Mucosa of gallbladder (tissue), 1 donor: ENCODE data around the gene WASHC1. TPM values are rescaled to one million over a fixed set of nuclear protein-coding genes. Genes with fewer than 3 reads are reported as not detected.
"Not testable (repeated sequence)": the region's sequence is repeated elsewhere in the genome, so short reads cannot be mapped to it uniquely, and the experiment has no call there.

Experiments
- DNase-seq: peaks from one replicate; pipeline ENCODE4 v3.0.0-alpha.2; 2020; ENCODE audit warnings: low spot score
- total RNA-seq: library from RNA; stranded (reverse); gene quantifications from one replicate; pipeline ENCODE4 v1.2.1, GENCODE V29; 2021
- donor health status: DM: no; HTN: no; CAD: no.

The WASHC1 gene, protein sequence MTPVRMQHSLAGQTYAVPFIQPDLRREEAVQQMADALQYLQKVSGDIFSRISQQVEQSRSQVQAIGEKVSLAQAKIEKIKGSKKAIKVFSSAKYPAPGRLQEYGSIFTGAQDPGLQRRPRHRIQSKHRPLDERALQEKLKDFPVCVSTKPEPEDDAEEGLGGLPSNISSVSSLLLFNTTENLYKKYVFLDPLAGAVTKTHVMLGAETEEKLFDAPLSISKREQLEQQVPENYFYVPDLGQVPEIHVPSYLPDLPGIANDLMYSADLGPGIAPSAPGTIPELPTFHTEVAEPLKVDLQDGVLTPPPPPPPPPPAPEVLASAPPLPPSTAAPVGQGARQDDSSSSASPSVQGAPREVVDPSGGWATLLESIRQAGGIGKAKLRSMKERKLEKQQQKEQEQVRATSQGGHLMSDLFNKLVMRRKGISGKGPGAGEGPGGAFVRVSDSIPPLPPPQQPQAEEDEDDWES
- 17.7 TPM for total RNA-seq

DNA sequence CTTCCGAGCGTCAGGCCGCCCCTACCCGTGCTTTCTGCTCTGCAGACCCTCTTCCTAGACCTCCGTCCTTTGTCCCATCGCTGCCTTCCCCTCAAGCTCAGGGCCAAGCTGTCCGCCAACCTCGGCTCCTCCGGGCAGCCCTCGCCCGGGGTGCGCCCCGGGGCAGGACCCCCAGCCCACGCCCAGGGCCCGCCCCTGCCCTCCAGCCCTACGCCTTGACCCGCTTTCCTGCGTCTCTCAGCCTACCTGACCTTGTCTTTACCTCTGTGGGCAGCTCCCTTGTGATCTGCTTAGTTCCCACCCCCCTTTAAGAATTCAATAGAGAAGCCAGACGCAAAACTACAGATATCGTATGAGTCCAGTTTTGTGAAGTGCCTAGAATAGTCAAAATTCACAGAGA lies at the start of gene WASHC1:
TSS of gene WASHC1 (minus strand) at position 101 of the 400 bp plus-strand sequence. CDS start 4,457 bp downstream, outside the sequence.
- DNase-seq, result not testable (repeated sequence)

DNA sequence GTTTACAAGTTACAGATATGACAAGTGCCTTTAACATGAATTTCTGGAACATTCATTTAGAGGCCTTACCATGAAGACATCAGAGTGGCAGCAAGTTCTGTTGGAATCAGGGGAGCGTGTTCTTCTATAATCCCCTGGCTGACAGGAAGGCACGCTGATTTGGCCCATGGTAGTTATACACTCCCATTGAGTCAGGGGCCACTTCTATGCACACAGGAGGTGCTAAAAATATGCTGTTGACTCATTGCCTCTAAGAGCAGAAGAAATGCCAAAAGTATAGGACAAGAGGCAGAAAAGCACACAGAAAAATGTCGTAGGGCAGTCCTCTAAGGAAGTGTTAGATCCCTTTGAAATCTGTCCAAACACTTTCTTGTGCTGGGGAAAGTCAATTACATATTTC lies 49.1 kb upstream of the WASHC1 start:
- DNase-seq, result not testable (repeated sequence)

DNA sequence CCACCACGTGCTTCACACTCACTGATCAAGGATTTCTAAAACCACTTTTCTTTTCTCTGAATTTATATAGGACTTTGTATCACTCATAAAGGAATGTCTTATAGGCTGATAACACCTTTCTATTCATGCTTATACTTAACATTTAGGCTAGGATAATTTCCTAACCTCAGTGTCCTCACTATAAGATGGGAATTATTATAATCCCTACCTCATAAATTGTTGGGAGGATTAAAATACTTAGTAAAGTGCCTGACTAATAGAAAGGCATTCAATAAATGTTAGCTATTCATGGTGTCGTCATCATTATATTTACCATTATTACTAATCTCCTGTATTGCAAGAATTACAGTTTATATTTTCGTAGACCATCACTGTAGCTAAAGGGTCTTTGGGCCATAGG lies 47.1 kb upstream of the WASHC1 start:
- not testable (repeated sequence) for DNase-seq

DNA sequence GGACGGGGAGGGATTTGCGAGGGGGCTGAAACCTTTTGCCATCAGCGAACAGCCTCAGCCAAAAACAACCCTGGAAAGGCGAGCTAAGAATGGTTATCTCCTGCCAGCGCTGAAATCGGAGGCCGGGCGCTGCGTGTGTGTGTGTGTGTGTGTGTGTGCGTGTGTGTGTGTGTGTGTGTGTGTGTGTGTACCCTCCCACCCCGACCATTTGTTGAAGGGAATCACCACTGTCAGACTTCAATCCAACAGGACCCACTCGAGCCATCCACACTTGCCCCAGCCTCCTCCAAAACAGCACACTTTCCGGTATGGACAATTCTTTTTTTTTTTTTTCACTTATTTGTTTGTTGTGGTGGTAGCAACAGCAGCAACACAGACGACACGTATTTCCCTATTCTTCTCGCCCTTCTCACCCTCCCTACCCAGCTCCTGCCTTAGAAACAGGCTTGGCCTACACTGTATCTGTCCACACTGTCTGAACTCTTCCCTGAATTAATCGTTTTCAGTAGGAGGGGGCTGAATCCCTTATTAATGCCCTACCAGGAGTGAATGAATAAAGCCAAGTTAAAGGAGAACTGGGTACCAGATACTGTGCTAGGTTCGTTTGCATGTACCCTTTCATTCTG lies 44.8 kb upstream of the WASHC1 start:
- DNase-seq, result not testable (repeated sequence)

DNA sequence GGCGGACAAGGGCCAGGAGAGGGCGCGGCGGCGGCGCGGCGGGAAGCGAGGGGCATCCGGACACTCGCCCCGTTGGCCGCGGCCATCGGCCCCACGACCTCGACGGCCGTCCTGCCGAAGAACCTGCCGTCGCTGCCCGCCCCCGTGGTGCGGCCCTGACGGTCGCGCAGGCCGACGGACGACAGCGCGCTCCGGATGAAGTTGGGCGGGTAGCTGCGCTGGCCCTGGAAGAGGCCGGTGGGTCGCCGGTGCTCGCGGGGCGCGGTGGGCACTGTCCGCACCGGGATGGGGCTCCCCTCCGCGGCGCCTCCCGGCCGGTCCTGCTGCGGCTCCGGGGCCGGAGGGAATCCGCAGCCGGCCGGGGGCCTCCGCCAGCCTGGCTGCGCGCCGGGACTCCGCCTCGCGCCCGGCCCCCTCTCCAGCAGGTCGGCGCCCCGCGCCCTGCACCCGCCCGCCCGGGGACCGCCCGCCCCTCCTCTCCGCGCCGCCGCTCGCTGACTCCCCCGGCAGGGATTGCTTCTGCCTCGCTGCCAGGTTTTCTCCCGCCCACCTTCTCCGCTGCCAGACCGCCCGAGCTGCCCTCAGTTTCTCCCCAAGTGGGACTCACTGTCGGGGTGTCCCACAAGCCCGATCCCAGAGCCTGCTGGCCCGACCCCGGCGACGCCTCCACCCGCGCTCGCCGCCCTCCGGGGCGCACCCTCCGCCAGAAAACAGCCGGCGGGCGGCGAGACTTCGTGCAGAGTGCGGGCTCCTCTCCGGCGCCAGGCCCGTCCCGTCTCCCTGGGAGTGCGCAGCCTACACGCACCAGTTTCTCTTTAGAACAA lies 44.0 kb upstream of the WASHC1 start:
- not testable (repeated sequence) for DNase-seq

DNA sequence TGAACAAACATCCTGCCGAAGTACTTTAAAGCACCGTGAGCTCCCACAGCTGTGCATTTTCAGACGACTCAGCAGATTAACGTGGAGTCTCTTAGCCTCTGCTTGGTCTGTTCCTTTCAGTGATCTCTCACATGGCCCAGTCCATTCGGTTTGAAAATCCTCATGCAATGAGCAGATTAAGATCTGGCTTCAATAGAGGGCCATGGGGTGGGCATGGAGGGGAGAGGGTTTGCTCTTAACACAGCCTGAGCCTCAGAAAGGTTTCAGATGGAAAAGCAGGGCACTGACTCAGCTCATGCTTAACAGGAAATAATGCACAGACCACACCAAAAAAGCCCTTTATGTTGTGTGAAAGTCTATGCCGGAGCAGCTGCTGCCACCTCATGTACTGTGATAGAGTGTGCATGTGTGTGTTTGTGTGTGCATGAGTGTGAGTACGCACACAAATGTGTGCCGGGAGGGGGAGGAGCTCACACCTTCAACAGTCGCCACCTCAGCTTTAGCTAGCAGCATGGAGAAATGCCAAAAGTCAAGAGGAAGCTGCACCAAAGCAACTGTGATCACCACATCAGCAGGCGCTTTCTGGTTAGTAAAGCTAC lies 33.9 kb upstream of the WASHC1 start:
- DNase-seq, result not testable (repeated sequence)

DNA sequence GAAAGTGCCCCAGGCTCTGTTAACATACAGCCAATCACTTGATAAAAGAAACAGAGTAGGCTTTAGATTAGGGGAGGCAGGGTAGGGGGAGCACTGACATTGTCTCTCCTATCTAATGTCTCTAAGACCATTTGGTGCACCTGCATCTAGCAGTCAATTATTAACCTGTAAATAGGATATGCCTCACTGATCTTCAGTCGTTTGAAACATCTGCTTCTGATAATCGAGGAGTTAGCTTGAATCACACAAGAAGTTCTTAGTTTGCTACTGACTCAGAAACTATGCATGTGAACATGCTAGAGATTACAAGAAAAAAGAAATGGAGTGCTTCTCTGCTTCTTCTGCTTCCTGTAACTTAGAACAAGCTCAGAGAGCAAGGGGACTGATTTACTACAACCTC lies 23.4 kb upstream of the WASHC1 start:
- DNase-seq, result not testable (repeated sequence)

DNA sequence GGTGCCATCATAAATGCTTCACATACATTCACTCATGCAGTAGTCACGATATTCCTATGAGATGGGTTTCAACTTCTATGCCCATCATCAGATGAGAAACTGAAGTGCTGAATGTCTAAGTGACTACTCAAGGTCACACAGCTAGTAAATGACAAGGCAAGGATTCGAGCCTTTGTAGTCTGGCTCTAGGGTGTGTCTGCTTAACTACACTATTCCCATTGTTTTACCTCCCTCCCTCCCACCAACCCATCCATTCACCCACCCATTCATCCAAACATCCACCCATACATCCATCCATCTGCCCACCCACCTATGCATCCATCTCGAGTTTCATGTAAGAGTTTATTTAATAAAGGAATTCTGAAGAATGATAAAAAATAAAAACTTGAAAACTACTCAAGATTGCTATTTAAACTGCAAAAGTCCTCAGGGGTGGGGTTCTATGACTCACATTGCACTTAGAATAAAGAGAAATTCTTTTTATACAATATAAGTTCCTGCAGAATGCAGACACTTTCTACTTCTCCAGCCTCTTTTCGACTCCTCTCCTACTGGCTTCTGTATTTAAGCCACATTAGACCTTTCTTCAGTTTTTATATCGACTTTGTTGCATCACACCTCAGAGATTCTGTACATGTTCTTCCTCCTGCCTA lies 19.1 kb upstream of the WASHC1 start:
- not testable (repeated sequence) for DNase-seq

DNA sequence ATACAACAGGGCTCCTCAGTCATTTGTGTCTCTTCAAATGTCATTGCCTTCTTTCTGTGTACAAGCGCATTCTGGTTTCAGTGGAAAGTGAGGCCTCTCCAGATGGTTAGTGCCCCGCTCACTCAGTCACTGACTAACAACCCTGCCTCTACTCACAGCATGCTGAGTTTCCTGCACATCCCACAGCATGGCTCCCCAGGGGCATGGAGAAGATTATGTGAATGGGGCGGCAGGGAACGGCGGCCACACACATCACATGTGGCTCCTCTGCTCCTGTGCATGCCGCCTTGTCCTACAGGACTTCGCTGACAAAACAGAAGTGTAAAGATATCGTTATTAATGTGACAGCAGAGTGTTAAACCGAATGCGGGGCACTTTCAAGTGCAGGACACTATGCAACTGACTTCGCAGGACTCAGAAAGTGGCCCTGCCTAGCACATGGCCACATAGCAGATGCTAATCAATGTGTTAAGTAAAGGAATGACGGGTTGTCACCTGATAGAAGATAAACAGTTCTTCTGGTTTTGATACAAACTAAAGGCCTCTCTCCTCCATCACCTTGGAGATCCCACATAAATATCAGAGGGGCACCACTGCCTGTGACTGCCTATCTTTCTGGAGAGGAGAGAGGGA lies 17.5 kb upstream of the WASHC1 start:
- DNase-seq, result not testable (repeated sequence)

DNA sequence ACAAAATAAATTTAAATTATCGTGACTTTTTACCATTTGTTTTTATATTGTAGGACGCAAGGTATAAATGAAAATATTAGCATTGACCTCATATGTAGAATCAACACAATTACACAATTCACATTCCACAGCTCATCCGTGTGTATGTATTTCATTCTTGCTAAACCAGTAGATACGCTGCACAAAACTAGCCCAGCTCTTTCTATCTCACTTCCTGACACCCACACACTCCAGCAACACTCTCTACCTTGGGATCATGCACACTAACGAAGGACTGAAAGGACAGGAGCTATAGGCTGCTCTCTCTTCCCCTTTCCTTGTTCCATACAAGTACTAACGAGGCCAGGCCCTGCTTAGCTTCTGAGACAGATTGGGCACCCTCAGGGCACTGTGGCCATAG lies 16.9 kb upstream of the WASHC1 start:
- not testable (repeated sequence) for DNase-seq

DNA sequence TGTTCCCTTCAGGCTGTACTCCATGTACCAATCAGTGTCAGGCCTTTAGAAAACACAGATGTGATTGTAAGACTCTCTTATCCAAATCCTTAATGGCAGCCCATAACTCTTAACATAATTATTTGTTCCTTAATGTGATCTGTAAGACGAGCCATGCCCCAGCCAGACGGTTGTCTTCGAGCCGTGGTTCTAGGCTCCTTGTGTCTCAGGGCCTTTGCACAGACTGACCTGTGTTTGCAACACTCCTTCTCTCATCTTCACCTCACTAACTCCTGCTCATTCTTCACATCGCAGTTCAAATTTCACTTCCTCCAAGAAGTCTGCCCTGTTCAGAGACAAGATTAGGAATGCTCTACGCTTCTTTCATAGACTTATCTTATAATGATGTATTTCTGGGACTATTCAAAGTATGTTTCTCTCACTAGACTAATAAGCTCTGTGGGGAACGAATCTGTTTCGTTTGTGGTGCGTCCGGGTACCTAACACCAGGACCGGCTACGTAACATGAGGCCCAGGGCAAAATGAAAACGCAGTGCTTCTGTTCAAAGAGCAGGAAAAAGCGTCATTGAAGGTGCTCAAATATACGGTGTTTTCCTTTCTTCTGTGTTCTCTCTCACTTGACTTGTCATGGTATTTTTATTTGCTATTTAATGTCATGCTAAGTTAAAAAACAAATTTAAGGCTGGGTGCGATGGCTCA lies 16.1 kb upstream of the WASHC1 start:
- DNase-seq, result not testable (repeated sequence)

DNA sequence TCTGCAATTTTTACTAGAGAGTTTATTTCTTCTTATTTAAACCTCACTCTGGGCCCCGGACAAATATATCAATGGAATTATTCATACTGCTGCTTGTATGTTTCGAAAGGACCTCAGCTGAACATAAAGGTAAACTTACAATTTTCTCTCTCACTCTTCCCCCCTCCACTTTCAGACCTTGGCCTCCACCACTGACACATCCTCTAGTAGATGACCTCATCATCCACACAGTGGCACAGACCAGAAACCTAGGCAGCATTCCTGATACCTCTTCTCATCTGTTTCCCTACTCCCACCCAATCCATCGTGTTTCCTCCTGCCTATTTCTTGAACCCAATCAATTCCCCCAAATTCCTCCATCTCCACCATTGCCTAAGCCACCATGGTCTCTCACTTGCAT lies 15.2 kb upstream of the WASHC1 start:
- not testable (repeated sequence) for DNase-seq

DNA sequence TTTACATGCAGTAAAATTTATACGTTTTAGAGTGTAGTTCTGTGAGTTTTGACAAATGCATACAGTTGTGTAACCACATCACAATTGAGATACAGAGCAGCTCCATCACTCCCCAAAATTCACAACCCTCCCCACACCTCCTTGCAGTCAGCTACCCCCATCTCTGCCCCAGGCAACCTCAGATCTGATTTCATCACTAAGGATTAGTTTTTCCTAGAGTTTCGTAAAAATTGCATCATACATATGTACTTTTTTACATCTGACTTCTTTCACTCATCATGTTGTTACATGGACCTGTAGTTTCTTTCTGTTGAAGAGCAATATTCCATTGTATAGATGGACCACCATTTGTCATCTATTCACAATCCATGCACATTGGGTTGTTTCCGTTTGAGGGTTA lies 14.4 kb upstream of the WASHC1 start:
- not testable (repeated sequence) for DNase-seq

DNA sequence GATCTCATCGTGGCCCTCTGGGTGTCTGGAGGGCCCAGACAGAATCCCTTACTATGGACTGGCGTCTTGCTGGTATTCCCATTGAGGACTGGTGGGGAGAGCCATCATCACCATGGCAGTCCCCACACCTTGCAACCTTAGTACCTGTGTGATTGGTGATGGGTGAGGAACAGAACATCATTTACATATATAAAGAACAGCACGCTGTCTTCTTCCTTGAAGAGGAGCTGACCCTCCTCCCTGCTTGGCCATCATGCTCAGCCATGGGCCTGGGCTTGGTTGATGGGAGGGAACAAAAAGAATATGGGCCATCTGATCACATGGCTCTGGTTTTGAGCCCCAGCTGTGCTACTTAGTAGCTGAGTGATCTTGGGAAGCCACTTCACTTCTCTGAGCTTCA lies 13.9 kb upstream of the WASHC1 start:
- not testable (repeated sequence) for DNase-seq

DNA sequence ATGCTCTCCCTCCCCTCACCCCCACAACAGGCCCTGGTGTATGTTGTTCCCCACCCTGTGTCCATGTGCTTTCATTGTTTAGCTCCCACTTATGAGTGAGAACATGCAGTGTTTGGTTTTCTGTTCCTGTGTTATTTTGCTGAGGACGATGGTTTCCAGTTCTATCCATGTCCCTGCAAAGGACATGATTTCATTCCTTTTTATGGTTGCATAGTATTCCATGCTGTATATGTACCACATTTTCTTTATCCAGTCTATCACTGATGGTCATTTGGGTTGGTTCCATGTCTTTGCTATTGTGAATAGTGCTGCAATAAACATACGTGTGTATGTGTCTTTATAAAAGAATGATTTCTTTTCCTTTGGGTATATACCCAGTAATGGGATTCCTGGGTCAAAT lies 12.6 kb upstream of the WASHC1 start:
- not testable (repeated sequence) for DNase-seq

DNA sequence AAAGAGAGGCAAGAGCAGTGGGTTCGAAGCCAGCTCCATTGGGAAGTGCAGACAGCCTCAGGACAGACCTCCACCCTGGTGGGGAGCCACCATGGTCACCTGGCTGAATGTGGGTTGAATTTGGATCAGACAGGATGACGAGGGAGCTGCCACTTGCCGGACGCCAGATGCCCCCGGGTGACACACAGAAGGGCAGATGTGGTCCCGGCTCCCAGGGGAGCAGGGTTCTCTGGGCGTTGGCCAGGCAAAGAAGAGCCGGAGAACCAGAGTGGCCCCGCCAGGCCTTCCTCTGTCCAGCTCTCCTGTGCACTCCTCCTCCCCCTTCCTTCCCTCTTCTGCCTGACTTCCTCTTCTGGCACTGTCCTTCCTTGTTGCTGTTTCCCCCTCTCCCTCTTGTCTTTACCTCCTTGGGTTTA lies 12.0 kb upstream of the WASHC1 start:
- DNase-seq, result not testable (repeated sequence)

DNA sequence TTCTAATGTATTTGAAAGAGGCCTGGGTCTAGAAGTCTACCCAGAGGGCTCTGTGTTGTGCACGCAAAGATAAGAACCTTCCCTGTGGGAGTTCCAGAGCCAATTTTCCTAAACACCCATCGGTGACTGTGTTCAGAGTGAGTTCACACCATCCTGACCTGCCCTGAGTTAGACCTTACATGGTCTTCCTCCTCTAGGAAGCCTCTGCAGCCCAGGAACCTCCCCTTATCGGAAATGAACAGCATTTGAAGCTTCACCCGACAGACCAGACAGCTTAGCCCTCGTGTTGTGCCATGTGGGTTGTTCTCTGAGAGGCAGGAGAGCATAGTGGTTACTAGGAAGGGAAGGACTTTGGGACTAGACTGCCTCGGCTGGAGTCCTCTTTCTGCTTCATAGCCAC lies 3.1 kb upstream of the WASHC1 start:
- not testable (repeated sequence) for DNase-seq

DNA sequence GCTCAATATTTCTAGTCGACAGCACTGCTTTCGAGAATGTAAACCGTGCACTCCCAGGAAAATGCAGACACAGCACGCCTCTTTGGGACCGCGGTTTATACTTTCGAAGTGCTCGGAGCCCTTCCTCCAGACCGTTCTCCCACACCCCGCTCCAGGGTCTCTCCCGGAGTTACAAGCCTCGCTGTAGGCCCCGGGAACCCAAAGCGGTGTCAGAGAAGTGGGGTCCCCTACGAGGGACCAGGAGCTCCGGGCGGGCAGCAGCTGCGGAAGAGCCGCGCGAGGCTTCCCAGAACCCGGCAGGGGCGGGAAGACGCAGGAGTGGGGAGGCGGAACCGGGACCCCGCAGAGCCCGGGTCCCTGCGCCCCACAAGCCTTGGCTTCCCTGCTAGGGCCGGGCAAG lies 481 bp downstream of the WASHC1 start:
- not testable (repeated sequence) for DNase-seq

DNA sequence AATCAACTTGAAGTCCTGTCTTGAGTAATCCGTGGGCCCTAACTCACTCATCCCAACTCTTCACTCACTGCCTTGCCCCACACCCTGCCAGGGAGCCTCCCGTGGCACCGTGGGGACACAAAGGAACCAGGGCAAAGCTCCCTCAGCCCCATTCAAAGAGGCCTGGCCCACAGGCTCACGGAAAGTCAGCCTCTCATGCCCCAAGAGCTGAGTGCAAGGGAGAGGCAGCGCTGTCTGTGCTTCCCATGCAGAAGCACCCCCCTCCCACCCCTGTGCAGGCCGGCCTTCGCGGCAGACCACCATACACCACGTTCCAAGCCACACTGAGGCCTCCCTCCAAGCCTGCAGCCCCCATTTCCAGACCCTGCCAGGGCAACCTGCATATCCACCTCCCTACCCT lies 7.6 kb downstream of the WASHC1 start:
- DNase-seq, result not testable (repeated sequence)

DNA sequence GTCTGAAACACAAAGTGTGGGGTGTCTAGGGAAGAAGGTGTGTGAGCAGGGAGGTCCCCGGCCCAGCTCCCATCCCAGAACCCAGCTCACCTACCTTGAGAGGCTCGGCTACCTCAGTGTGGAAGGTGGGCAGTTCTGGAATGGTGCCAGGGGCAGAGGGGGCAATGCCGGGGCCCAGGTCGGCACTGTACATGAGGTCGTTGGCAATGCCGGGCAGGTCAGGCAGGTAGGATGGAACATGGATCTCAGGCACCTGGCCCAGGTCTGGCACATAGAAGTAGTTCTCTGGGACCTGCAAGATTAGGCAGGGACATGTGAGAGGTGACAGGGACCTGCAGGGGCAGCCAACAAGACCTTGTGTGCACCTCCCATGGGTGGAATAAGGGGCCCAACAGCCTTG lies 12.4 kb downstream of the WASHC1 start:
- not testable (repeated sequence) for DNase-seq
